ENCODE measurements around the gene PRR18. TPM values are rescaled to one million over a fixed set of nuclear protein-coding genes. Genes with fewer than 3 reads are reported as not detected.
A peak's percentile ranks its signal among the peaks of the same experiment; 100 is the strongest.

PRR18 gene
- total and polyA plus RNA-seq, 9 of the 15 experiments (the other 6 are each of a cell fraction or from before 2014, with no cell fraction given) = not detected

DNA sequence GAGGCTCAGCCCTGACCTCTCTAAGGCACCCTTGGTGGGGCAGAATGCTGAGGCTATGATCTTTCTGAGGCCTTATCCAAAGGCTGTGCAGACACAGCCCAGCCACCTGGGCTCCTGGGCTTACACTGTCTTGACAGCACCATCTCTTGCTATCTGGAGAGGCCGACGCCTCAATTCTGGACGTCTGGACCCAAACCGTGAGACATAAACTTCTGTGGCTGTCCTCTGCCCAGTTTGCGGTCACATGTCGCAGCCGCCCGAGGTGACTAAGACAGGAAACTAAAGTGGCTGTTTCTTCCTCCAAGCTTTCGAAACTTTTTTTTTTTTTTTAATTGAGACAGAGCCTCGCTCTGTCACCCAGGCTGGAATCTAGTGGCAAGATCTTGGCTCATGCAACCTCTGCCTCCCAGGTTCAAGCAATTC is 49.3 kb downstream of the PRR18 start (continued):
- TF ChIP-seq, protein P1, sequence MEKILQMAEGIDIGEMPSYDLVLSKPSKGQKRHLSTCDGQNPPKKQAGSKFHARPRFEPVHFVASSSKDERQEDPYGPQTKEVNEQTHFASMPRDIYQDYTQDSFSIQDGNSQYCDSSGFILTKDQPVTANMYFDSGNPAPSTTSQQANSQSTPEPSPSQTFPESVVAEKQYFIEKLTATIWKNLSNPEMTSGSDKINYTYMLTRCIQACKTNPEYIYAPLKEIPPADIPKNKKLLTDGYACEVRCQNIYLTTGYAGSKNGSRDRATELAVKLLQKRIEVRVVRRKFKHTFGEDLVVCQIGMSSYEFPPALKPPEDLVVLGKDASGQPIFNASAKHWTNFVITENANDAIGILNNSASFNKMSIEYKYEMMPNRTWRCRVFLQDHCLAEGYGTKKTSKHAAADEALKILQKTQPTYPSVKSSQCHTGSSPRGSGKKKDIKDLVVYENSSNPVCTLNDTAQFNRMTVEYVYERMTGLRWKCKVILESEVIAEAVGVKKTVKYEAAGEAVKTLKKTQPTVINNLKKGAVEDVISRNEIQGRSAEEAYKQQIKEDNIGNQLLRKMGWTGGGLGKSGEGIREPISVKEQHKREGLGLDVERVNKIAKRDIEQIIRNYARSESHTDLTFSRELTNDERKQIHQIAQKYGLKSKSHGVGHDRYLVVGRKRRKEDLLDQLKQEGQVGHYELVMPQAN (IDR thresholded peaks at IDR 0.05; ENCODE audit: borderline replicate concordance) = no peak
- TF ChIP-seq, protein P2, sequence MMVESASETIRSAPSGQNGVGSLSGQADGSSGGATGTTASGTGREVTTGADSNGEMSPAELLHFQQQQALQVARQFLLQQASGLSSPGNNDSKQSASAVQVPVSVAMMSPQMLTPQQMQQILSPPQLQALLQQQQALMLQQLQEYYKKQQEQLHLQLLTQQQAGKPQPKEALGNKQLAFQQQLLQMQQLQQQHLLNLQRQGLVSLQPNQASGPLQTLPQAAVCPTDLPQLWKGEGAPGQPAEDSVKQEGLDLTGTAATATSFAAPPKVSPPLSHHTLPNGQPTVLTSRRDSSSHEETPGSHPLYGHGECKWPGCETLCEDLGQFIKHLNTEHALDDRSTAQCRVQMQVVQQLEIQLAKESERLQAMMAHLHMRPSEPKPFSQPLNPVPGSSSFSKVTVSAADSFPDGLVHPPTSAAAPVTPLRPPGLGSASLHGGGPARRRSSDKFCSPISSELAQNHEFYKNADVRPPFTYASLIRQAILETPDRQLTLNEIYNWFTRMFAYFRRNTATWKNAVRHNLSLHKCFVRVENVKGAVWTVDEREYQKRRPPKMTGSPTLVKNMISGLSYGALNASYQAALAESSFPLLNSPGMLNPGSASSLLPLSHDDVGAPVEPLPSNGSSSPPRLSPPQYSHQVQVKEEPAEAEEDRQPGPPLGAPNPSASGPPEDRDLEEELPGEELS (CRISPR knock-in tag; IDR thresholded peaks at IDR 0.05; ENCODE audit: borderline replicate concordance) = no peak
- peak; percentile 62; the same call in 1 of the 2 replicates for TF ChIP-seq ZBTB1 (CRISPR knock-in tag; IDR thresholded peaks at IDR 0.05; ENCODE audit: borderline replicate concordance, low read depth)
- TF ChIP-seq ETV1 (tag; conservative IDR thresholded peaks at IDR 0.05; ENCODE audit: low read depth) = peak; percentile 60; the same call in 1 of the 2 replicates
- TF ChIP-seq, protein P3, sequence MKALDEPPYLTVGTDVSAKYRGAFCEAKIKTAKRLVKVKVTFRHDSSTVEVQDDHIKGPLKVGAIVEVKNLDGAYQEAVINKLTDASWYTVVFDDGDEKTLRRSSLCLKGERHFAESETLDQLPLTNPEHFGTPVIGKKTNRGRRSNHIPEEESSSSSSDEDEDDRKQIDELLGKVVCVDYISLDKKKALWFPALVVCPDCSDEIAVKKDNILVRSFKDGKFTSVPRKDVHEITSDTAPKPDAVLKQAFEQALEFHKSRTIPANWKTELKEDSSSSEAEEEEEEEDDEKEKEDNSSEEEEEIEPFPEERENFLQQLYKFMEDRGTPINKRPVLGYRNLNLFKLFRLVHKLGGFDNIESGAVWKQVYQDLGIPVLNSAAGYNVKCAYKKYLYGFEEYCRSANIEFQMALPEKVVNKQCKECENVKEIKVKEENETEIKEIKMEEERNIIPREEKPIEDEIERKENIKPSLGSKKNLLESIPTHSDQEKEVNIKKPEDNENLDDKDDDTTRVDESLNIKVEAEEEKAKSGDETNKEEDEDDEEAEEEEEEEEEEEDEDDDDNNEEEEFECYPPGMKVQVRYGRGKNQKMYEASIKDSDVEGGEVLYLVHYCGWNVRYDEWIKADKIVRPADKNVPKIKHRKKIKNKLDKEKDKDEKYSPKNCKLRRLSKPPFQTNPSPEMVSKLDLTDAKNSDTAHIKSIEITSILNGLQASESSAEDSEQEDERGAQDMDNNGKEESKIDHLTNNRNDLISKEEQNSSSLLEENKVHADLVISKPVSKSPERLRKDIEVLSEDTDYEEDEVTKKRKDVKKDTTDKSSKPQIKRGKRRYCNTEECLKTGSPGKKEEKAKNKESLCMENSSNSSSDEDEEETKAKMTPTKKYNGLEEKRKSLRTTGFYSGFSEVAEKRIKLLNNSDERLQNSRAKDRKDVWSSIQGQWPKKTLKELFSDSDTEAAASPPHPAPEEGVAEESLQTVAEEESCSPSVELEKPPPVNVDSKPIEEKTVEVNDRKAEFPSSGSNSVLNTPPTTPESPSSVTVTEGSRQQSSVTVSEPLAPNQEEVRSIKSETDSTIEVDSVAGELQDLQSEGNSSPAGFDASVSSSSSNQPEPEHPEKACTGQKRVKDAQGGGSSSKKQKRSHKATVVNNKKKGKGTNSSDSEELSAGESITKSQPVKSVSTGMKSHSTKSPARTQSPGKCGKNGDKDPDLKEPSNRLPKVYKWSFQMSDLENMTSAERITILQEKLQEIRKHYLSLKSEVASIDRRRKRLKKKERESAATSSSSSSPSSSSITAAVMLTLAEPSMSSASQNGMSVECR (CRISPR knock-in tag; IDR thresholded peaks at IDR 0.05) = no peak
- no peak for TF ChIP-seq RFX1 (IDR thresholded peaks at IDR 0.05)
- TF ChIP-seq POLR3G (IDR thresholded peaks at IDR 0.05; ENCODE audit: extremely low read depth, insufficient read length, insufficient replicate concordance) = no peak
- TF ChIP-seq ETV6 (IDR thresholded peaks at IDR 0.05; ENCODE audit: borderline replicate concordance in 1 of 2, low read depth in 2 of 2, low read length in 1 of 2) = no peak
- no peak for TF ChIP-seq ETV6 (CRISPR knock-in tag; IDR thresholded peaks at IDR 0.05; ENCODE audit: borderline replicate concordance)
- TF ChIP-seq, protein P4, sequence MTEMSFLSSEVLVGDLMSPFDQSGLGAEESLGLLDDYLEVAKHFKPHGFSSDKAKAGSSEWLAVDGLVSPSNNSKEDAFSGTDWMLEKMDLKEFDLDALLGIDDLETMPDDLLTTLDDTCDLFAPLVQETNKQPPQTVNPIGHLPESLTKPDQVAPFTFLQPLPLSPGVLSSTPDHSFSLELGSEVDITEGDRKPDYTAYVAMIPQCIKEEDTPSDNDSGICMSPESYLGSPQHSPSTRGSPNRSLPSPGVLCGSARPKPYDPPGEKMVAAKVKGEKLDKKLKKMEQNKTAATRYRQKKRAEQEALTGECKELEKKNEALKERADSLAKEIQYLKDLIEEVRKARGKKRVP (CRISPR knock-in tag; IDR thresholded peaks at IDR 0.05) = no peak
- no peak for TF ChIP-seq ZKSCAN1 (IDR thresholded peaks at IDR 0.05; ENCODE audit: low read depth, low read length)
- TF ChIP-seq, protein P5, sequence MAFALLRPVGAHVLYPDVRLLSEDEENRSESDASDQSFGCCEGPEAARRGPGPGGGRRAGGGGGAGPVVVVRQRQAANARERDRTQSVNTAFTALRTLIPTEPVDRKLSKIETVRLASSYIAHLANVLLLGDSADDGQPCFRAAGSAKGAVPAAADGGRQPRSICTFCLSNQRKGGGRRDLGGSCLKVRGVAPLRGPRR (CRISPR knock-in tag; IDR thresholded peaks at IDR 0.05) = no peak
- no peak for TF ChIP-seq ZNF140 (CRISPR knock-in tag; IDR thresholded peaks at IDR 0.05)
- no peak for TF ChIP-seq MAZ (CRISPR knock-in tag; conservative IDR thresholded peaks at IDR 0.05 in 1 of 2, IDR thresholded peaks at IDR 0.05 in 1 of 2)
- TF ChIP-seq KLF13 (tag; IDR thresholded peaks at IDR 0.05; ENCODE audit: borderline replicate concordance, low read depth) = no peak
- TF ChIP-seq, protein P6, sequence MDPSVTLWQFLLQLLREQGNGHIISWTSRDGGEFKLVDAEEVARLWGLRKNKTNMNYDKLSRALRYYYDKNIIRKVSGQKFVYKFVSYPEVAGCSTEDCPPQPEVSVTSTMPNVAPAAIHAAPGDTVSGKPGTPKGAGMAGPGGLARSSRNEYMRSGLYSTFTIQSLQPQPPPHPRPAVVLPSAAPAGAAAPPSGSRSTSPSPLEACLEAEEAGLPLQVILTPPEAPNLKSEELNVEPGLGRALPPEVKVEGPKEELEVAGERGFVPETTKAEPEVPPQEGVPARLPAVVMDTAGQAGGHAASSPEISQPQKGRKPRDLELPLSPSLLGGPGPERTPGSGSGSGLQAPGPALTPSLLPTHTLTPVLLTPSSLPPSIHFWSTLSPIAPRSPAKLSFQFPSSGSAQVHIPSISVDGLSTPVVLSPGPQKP (CRISPR knock-in tag; IDR thresholded peaks at IDR 0.05) = no peak

Data from K562 (cell line).